GM18868 (cell line): Measurements from ENCODE around the gene ADARB1.

ENCODE experiments used
- ATAC-seq: cut with Tn5 transposase; IDR thresholded peaks from one replicate; pipeline ENCODE4 v1.9.1; 2021; ENCODE audit warnings: mild to moderate bottlenecking, moderate library complexity; ENCODE audit not compliant: unreplicated experiment

Gene ADARB1

DNA sequence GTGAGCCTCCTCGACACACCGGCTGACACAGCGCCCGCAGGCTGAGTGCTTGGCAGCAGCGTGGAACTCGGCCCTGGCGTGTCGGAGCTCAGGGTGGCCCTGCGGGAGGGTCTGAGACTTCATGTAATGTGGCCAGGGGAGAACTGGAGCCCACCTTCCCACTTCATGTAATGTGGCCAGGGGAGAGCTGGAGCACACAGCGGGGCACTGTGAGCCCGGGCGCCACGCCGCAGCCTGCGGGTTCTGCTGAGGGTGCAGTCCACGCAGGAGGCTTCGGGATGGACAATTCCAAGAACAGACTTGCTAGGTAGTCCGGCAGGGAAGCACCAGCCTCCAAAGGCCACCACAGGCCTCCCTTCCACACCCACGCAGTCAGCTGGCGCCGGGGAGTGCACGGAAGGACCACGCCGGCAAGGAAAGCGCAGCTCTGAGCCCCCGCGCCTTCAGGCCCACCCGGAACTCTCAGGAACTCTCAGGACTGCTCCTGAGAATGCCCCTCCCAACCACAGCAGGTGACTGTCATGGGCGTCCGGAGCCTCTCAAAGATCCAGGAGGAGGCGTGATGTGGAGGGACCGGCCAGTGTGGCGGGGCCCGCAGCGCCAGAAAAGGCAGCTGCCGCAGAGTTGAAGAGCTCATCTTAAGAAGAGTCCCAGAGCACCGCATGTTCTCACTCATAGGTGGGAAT lies 19.3 kb upstream of the ADARB1 start:
- no peak for ATAC-seq

DNA sequence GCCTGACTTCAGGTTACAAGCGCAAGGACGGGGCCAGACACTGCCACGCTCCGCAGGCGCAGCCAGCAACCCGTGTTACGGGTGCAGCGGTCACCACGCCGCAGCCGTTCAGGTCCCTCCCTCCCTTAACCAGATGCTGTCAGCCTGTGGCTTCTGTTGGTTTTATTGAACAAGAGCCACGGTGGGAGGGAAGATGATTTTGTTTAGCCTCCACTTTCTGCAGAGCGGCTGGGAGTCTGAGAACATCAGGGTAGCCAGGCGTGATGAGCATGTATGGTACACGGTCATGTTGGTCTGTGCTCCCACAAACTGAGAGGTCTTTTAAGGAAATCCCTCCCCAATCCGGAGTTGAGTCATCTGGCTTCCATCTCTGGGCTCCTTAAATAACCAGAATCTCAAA lies 18.5 kb upstream of the ADARB1 start:
- no peak for ATAC-seq

DNA sequence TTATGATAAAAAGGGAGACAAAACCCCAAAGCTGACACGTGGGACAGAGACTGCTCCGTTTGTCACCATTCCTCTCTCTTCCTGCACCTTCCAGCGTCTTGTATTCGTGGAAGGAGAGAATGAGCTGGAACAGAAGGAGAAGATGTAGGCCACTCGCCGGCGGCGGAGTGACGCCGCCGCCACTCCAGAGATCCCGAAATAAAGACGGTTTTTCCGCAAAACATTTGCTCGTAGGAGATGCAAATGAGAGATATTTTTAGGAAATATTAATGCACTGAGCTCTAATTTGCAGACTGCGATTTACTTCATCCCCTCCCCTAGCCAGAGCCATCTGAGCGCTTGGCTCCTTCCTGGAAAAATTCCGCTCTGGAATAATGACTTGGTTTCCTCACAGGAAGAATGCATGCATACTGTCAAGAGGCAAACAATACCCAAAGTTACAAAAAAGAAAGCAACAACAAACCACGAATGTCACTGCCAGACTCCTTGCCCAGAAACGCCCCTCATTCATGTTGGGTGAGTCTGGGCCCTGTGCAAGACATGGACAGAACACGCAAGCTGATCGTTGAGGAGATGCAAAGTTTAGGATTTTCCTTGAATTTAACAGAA lies 18.0 kb upstream of the ADARB1 start:
- ATAC-seq, result no peak

DNA sequence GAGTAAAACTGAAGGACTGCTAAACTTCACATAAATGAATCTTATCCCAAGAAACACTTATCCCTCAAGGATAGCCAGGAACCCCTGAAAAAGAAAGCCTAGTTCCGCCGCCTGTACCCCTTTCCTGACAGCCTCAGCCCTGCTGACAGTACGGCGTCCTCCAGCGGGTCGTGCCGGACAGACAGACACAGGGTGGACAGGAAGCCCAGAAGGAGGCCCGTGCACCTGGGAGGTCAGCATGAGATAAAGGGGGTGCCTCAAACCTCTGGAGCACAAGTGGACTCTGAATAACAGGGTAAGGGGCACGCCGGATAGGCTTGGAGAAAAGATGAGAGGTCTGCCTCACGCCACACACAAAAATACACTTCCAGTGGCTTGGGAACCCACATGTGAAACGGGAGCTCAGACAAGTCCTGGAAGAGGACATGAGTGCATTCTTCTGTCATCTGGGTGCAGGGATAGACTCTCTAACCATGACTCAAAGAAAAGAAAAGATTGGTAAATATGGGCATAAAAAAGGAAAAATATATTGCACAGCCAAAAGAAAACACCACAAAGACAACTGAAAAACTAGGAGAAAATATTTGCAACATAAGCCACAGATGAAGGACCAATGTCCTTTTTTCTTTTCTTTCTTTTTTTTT lies 17.3 kb upstream of the ADARB1 start:
- ATAC-seq, result no peak

DNA sequence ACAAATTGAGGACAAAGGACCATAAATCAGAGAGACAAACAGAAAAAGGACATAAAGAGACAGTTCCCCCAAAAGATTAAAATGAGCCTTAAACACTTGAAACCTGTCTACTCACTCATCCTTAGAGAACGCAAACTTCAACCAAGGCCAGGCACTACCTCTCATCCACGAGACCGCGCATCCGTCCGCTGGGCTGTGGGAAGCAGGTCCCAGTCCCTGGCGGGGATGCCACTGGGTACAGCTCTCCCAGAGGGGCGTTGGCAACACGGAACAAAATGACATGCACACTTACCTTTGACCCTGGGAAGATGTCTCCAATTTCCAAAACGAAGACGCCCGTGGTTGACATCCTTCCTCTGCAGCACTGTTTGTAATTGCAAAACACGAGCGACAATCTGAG lies 16.5 kb upstream of the ADARB1 start:
- ATAC-seq, result no peak

DNA sequence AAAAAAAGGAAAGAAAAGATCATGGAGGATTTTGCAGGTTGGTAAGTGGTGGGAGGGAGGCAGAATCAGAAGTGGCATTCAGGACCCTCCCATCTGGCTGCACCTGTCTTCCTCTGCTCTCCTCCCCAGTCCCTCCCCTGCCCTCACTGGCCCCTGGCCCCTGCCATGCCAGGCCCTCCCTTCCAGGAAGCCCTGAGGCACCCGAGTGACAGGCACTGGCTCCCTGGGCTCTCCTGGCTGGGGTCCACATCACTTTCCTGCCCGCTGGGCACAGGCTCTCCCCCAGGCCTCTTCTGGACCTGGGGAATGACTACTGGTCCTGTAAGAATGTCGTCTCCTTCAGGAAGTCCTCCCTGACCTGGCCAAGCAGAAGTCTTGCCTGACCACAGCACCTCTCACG lies 15.3 kb upstream of the ADARB1 start:
- ATAC-seq, result no peak

DNA sequence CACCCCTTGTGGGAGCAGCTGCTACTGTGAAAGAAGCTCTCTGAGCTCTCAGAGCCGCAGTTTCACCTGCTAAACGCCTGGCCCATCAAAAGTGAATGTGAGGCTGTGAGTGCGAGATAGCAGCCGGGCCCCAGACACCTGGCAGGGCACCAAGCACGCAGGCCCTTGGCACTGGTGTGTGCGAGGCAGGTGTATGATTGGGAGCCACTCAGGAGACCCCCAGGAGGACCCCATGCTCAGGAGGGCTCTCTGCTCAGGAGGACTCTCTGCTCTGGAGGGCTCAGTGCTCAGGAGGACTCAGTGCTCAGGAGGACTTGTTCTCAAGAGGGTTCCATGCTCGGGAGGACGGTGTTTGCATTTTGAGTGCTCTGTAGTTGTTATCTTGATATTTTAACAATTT lies 14.3 kb upstream of the ADARB1 start:
- no peak for ATAC-seq

DNA sequence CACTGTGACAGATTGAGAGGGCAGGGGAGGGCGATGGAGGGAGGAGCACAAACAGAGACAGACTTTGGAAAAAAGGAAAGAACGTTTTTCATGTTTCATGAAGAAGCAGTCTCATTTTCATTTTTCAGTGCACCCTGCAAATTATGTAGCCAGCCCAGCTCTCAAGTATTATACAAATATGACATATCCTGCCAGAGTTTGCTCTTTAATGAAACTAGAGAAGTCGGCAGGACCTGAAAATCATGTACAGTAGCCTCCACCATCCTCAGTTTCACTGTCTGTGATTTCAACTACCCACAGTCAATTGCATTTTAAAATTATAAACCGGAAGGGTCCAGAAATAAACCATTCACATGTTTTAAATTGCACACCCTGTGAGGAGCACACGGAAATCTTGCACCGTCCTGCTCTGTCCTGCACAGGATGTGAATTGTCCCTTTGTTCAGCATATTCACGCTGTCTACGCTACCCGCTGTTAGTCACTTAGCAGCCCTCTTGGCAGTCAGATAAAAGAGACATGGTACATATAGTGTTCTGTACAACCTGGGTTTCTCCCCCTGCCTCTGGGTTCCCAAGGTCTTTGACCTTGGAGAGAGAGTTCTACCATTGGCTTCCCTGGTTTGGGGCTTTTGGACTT lies 13.6 kb upstream of the ADARB1 start:
- no peak for ATAC-seq

DNA sequence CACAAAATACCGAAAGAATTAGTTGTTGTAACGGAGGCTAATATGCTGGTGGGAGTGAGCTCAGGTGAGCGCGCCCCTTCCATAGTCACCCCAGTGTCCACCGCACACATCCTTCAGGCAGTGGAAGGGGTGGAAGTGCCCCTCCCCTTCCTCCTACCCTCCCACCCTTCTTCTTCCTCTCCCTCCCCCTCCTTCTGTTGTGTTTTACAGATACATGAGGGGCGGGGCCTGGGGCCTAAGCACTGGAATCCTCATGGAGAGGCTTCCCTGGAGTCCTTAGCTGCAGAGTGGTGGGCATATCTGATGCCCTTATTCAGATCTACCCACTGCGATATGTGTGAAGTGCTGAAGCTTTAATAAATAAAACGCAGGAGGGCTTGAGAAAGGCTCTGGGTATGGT lies 10.3 kb upstream of the ADARB1 start:
- ATAC-seq, result no peak

DNA sequence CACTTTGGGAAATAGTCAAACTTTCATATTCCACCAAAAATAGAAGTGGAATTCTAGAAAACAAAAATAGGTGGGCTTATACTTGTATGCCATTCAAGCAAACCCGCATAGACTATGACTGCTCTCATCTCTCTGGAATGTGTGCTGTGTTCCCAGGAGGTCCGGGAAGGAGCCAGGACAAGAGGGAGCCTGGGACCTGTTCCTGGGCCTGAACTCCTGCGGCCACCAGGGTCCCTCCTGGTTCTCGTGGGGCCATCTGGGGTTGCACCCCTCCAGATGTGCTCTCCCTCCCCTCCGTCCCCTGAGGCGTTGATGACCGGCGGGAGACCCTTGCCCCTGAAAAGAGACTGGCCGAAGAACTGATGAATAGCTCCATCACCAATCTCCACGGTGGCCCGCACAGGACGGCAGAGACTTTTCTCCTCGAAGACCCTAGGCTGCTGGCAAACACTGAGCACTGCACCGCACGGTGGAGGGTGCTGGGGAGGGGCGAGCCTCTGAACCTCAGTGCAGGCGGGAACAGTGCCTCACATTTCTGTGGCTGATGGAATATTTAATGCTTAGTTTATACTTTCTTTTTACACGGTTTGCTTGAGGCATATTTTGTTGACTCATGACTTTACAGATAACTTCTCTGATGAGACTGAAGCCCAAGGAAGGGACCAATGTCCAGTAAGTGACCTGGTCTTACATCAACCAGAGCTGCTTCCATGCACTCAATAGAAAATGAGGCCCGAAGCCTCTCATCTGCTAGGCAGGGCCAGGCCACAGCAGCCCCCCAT lies 9.6 kb upstream of the ADARB1 start:
- no peak for ATAC-seq

DNA sequence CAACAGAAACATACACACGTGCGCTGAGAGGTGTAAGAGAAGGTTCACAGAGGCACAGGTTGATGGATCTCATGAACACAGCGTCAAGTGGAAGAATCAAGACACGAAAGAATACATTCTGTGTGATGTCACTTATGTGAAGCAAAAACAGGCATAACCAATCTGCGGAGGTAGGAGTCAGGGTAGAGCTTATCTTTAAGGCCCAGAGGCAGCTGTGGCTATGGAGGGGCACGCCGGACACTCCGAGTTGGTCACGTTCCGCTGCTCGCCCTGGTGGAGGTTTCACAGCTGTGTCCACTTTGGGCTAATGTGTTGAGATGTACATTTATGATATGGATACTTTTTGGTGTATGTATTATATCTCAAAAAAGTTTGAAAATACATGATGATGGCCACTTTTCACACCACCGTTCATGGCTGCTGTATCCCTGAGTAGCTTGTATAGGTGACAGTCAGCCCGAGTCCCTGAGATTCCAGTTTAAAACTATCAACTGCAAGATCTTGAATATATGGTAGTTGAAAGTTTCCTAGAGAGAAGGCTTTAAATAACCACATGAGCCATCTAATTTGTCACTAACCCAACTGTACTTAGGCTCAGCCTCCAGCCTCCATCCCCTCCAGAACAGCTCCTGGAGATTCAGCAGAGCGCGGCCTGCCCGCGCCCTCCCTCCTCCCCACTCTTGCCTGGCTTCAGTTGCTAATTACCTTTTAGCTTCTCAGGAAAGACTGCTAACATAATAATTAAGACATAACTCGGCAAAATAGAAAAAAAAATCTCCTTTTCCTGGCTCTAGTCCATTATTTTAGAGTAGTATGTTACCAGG lies 6.7 kb upstream of the ADARB1 start:
- no peak for ATAC-seq

DNA sequence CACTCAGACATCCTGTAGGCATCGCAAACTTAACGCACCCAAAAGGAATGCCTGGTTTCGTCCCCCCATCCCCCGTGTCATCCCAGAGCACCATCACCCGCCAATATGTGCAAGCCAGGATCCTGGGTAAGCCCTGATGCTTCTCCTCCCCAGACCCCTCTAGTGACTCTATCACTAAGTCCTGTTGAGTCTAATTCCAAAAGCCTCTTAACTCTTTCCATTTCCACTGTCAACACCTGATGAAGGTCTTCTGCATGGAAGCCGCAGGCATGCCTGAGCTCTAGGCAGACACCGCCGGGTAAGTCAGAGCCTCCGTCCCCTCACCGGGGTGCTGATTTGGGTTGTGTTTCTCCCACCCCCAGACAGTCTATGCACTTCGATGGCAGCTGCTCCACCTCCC lies 5.3 kb upstream of the ADARB1 start:
- no peak for ATAC-seq

DNA sequence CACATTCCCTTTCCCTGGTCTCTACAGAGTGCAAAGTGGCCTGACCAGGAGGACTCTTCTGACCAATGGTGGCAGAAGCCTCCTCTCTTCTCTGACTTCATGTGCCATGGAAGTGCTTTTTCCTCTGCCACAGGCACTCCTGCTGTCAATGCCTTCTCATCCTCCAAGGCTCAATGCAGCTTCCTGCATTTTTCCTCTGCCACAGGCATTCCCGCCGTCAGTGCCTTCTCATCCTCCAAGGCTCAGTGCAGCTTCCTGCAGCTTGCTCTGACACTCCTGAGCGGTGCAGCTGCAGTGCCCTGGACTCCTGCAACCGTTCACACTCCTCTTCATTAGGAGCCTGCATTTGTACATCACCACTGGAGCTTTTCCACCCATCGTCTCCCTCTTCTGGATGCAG lies 4.7 kb upstream of the ADARB1 start:
- ATAC-seq, result no peak

DNA sequence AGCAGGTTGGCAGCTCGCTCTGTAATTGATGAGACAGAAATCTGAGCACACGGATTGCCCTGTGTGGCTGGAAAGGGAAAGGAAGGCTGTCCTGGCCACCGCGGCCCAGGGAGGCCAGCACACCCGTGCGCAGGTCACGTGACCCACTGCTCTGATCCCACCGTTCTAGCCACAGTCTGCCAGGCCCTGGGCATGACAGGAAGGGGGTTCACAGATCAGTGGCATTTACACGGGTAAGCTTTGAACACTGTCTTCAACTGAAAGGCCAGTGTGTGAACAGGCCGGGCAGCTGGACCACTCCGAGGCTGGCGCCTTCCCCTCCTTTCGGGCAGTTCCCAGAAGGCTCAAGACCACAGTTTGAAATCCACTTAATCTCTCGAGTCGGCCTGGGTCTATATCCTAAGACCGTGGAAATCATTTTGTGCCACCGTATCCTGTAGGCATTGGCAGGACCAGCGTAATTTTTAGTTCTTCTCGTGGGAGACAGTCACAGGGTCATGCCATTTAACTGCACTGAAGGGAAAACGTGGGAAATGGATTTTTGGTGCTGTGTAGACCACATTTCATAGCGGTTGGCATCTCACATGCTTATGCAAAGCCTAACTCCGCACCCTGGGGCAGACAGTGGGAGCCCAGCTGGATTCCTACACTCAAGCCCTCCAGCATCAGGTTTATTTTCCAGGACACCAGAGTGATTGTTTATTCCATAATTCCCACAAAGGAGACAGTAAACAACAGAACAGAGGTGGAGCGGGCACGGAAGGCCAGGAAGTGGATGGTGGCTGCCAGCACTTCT lies 3.1 kb upstream of the ADARB1 start:
- no peak for ATAC-seq

DNA sequence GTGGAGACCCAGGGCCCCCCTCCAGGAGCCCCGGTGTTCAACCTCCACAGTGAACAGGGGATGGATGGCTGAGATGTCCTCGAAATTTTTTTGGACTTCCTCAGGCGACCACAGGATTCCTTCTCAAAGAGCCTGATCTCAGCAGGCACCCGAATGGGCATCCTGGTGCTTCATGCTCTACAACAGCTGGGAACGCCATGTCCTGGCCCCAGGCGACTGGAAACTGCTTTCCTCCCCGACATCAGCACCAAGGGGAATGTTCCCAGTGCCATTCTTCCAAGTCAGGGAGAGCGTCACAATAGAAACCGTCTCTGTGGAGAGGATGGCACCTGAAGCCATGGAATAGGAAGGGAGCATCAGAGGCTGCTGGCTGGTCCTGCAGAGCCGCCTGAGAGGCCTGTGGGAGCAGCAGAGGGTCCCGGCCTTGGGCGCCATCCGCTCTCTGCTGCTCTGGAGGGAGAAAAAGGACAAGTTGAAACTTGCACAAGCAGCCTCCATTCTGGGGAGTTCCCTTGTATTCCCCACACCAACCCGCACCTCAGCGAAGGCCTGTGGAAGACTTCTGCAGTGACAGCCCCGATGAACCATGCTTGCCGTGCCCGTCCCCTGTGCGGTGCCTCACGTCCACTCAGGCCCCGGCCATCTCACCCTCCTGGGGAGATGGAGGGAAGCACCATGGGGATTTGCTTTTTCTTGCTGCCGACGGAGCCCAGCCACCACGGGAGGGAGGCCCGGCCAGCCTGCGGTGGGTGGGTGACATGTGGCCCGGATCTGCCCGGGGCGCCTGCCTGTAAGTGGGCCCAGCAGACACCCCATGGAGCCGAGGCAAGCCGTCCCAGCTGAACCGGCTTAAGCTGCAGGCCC lies 2.3 kb upstream of the ADARB1 start:
- ATAC-seq, result no peak

DNA sequence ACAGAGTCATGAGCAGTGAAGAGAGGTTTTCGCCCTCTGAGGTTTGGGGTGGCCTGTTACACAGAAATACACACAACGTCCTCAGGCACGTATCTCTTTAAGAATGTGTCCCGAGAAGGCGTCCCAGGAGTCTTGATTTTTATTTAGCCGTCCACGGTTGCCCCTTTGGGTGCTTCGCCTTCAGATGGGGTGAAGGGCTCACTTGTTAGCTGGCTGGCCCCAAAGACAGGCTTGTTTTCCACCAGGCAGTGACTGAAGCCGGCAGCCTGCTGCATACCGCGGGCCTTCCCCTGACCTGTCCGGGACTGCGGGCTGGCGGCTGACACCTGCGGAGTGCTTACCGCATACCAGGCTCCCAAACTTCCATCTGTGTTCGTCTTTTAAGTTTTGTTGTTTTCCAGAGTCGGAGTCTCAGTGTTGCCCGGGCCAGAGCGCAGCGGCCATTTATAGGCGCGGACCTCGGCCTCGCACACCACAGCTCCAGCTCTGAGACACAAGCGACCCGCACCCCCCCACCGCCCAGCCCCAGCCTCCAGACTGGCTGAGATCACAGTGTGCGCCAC lies 1.6 kb upstream of the ADARB1 start:
- no peak for ATAC-seq

DNA sequence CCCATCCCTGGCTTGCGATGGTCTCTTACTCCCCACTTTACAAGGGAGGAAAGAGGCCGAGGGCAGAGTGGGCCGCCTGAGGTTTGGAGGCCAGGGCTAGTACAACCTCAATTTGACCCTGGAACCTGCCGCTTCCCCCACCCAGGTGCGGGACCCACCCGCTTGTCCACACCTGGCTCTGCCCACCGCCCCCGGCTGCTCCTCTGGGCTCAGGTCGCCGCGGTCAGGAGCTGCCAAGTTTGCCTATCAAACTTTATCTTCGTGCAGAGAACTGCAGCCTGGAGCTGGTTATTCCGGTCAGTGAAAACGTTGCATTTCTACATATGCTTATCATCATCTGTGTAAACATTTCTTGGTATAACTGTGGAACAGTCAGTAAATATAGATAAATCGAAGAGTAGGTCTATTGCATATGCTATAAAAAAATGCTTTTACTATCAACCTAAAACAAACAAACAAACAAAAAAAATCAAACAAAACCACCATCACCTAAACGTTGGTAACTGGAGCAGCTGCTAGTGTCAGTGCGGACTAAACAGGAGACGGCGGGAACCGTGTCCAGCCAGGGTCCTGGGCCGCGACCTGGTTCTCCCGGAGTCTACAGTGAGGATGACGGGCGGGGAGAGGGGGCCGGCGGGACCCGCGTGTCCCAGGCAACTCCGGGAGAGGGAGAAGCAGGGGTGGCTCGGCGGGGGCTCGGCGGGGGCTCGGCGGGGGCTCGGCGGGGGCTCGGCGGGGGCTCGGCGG lies 906 bp upstream of the ADARB1 start:
- ATAC-seq, result no peak
